ENCODE results near the gene MAGI3.
"Not testable (repeated sequence)": the region's sequence is repeated elsewhere in the genome, so short reads cannot be mapped to it uniquely, and the experiment has no call there.

The MAGI3 gene

GRCh38 chr1:113670650-113671049 is 280.3 kb downstream of the MAGI3 start:
- no peak overlapping the region for H3K4me3 ChIP-seq (ENCODE audit: low read depth, low read length)
- no peak for DNase-seq (ENCODE audit: low read depth)

GRCh38 chr1:113672491-113672890 is 282.2 kb downstream of the MAGI3 start:
- H3K4me3 ChIP-seq (ENCODE audit: low read depth, low read length), result no peak overlapping the region
- DNase-seq (ENCODE audit: low read depth), result no peak

GRCh38 chr1:113674591-113674990 is 284.3 kb downstream of the MAGI3 start:
- no peak overlapping the region for H3K4me3 ChIP-seq (ENCODE audit: low read depth, low read length)
- no peak for DNase-seq (ENCODE audit: low read depth)

GRCh38 chr1:113675302-113675701 is 285.0 kb downstream of the MAGI3 start:
- no peak for DNase-seq (ENCODE audit: low read depth)
- no peak overlapping the region for H3K4me3 ChIP-seq (ENCODE audit: low read depth, low read length)

- H3K4me3 ChIP-seq (ENCODE audit: low read depth, low read length), result no peak overlapping the region
- no peak for DNase-seq (ENCODE audit: low read depth)
Observed at GRCh38 chr1:113676524-113676923, 286.2 kb downstream of the MAGI3 start.

- no peak for DNase-seq (ENCODE audit: low read depth)
- no peak overlapping the region for H3K4me3 ChIP-seq (ENCODE audit: low read depth, low read length)
Observed at GRCh38 chr1:113677250-113678158, 287.2 kb downstream of the MAGI3 start.

- DNase-seq (ENCODE audit: low read depth), result no peak
- no peak overlapping the region for H3K4me3 ChIP-seq (ENCODE audit: low read depth, low read length)
Observed at GRCh38 chr1:113678159-113678469, 287.8 kb downstream of the MAGI3 start.

- no peak for DNase-seq (ENCODE audit: low read depth)
Observed at GRCh38 chr1:113681596-113682337, 291.5 kb downstream of the MAGI3 start.

GRCh38 chr1:113683384-113684152 is 293.3 kb downstream of the MAGI3 start:
- no peak overlapping the region for H3K4me3 ChIP-seq (ENCODE audit: low read depth, low read length)
- DNase-seq (ENCODE audit: low read depth), result no peak

More at GRCh38 chr1:113681596-113682337, 291.5 kb downstream of the MAGI3 start:
- H3K4me3 ChIP-seq (ENCODE audit: low read depth, low read length), result no peak overlapping the region

- DNase-seq (ENCODE audit: low read depth), result peak; percentile 35
- H3K4me3 ChIP-seq (ENCODE audit: low read depth, low read length), result no peak overlapping the region
Observed at GRCh38 chr1:113684153-113684541, 293.8 kb downstream of the MAGI3 start.

- DNase-seq (ENCODE audit: low read depth), result no peak
- no peak overlapping the region for H3K4me3 ChIP-seq (ENCODE audit: low read depth, low read length)
Observed at GRCh38 chr1:113686891-113687618, 296.7 kb downstream of the MAGI3 start.

GRCh38 chr1:113691184-113691583 is 300.9 kb downstream of the MAGI3 start:
- DNase-seq (ENCODE audit: low read depth), result no peak

GRCh38 chr1:113692342-113692741 is 302.0 kb downstream of the MAGI3 start:
- DNase-seq (ENCODE audit: low read depth), result no peak
- H3K4me3 ChIP-seq (ENCODE audit: low read depth, low read length), result no peak overlapping the region

More at GRCh38 chr1:113691184-113691583, 300.9 kb downstream of the MAGI3 start:
- H3K4me3 ChIP-seq (ENCODE audit: low read depth, low read length), result no peak overlapping the region

- H3K4me3 ChIP-seq (ENCODE audit: low read depth, low read length), result no peak overlapping the region
- no peak for DNase-seq (ENCODE audit: low read depth)
Observed at GRCh38 chr1:113692824-113693431, 302.6 kb downstream of the MAGI3 start.

- DNase-seq (ENCODE audit: low read depth), result no peak
- H3K4me3 ChIP-seq (ENCODE audit: low read depth, low read length), result no peak overlapping the region
Observed at GRCh38 chr1:113694910-113695309, 304.6 kb downstream of the MAGI3 start.

GRCh38 chr1:113701429-113701828 is 311.1 kb downstream of the MAGI3 start:
- H3K4me3 ChIP-seq (ENCODE audit: low read depth, low read length), result no peak overlapping the region
- no peak for DNase-seq (ENCODE audit: low read depth)

- DNase-seq (ENCODE audit: low read depth), result no peak
- no peak overlapping the region for H3K4me3 ChIP-seq (ENCODE audit: low read depth, low read length)
Observed at GRCh38 chr1:113714606-113715269, 324.4 kb downstream of the MAGI3 start.

- DNase-seq (ENCODE audit: low read depth); H3K4me3 ChIP-seq (ENCODE audit: low read depth, low read length): not testable (repeated sequence)
Observed at GRCh38 chr1:113717506-113717905, 327.2 kb downstream of the MAGI3 start.
